GM12891 (cell line): ENCODE results near the gene HMCN2.

Experiments used
- POLR2A ChIP-seq: IDR thresholded peaks from 2 replicates; pipeline ENCODE4 v1.6.1; 2011; ENCODE audit warnings: low read depth, low read length, control low read depth
- POLR2AphosphoS5 ChIP-seq: IDR thresholded peaks from 2 replicates; pipeline ENCODE4 v1.6.1; 2011; ENCODE audit warnings: low read depth, low read length, control low read depth

DNA sequence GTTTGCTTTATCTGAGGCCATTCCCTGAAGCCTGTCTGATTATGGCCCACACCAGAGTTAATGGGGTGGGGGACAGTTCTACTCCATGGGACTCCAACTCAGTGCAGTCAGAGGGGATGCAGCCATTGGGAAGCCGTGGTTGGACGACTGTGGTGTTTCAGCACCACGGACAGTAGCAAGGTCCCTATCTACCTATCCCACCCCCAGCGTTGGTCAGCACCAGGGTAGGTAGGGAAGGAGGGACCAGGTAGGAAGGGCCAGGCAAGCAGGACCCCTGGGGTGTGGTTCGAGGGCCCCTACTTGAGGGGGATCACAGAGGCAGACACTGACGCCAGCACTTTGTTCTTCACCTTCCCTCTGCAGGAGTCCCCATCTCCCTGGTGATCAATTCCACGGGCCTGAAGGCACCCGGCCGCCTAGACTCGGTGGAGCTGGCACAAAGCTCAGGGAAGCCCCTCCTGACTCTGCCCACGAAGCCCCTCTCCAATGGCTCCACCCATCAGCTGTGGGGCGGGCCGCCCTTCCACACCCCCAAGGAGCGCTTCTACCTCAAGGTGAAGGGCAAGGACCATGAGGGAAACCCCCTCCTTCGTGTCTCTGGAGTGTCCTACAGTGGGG, 33.2 kb downstream of the HMCN2 start:
- no peak for TF ChIP-seq POLR2A
- no peak for TF ChIP-seq POLR2AphosphoS5
